Lung (tissue), 12 donors: Measurements from ENCODE around the gene IGSF3. TPM values are rescaled to one million over a fixed set of nuclear protein-coding genes. Genes with fewer than 3 reads are reported as not detected.

Experiments
- ATAC-seq: fragments of 200-7000 bp; cut with Tn5 transposase; one replicate; pipeline ENCODE4 v1.9.1; 2020; ENCODE audit warnings: moderate number of reproducible peaks; ENCODE audit not compliant: insufficient read depth, low FRiP score
- DNase-seq, 3 donors: peaks; one replicate each; pipeline ENCODE4 v3.0.0-alpha.2; 2013 to 2017
- H3K27ac ChIP-seq, 2 donors: one replicate each; pipeline ENCODE4 v1.5.1; 2013; ENCODE audit warnings: mild to moderate bottlenecking in 2 of 2, moderate library complexity in 2 of 2, control low read depth in 1 of 2, inconsistent platforms in 1 of 2, low read depth in 1 of 2, low read length in 1 of 2
- H3K27me3 ChIP-seq, 3 donors: one replicate each; pipeline ENCODE4 v1.5.1; 2013; ENCODE audit warnings: low read length in 2 of 3; ENCODE audit not compliant: control insufficient read depth in 3 of 3, insufficient read depth in 3 of 3
- H3K36me3 ChIP-seq, 4 donors: one replicate each; pipeline ENCODE4 v1.5.1; 2013; ENCODE audit warnings: low read length in 4 of 4, mild to moderate bottlenecking in 1 of 4, moderate library complexity in 1 of 4; ENCODE audit not compliant: control insufficient read depth in 4 of 4, insufficient read depth in 4 of 4
- H3K4me1 ChIP-seq, 5 donors: one replicate each; pipeline ENCODE4 v1.5.1; 2013; ENCODE audit warnings: low read length in 5 of 5, mild to moderate bottlenecking in 2 of 5, moderate library complexity in 1 of 5; ENCODE audit not compliant: control insufficient read depth in 5 of 5, insufficient read depth in 5 of 5
- H3K4me3 ChIP-seq: one replicate; pipeline ENCODE4 v1.5.1; 2013; ENCODE audit warnings: mild to moderate bottlenecking, control low read depth, moderate library complexity
- H3K9ac ChIP-seq, 2 donors: one replicate each; pipeline ENCODE4 v1.5.1; 2013; ENCODE audit warnings: low read length in 2 of 2, control low read depth in 1 of 2; ENCODE audit not compliant: insufficient read depth in 1 of 2
- H3K9me3 ChIP-seq, 4 donors: one replicate each; pipeline ENCODE4 v1.5.1; 2013; ENCODE audit warnings: low read length in 3 of 4, mild to moderate bottlenecking in 1 of 4, moderate library complexity in 1 of 4; ENCODE audit not compliant: control insufficient read depth in 4 of 4, insufficient read depth in 3 of 4
- CTCF ChIP-seq: IDR thresholded peaks from 2 replicates; pipeline ENCODE4 v1.5.1; 2012; ENCODE audit warnings: mild to moderate bottlenecking; ENCODE audit errors: control extremely low read depth, extremely low read depth
- WGBS, 2 donors: extraction: QIAGEN DNeasy Blood & Tissue Kit; methylation state at CpG; one replicate each; pipeline ENCODE4 v1.1.7; 2013; 5-methylcytosine and 5-hydroxymethylcytosine counted together
- polyA plus RNA-seq, 2 donors: library from polyadenylated mRNA; stranded (reverse); fragments of 200-250 nt; gene quantifications; one replicate each; pipeline ENCODE4 v1.2.1, GENCODE V29; 2013
- total RNA-seq, 2 donors: library from RNA; depleted of rRNA in 1 of 2; stranded (reverse); fragments of >200 nt in 1 of 2; gene quantifications; one replicate each; pipeline ENCODE4 v1.2.1, GENCODE V29; 2014 to 2021
- donor health status: control.
- donor health status: control.
- donor health status: Bipolar disorder and iron deficiency.
- donor health status: healthy.
- donor health status: DM: yes; HTN: yes; CAD: no.

The IGSF3 gene
- total and polyA plus RNA-seq, 4 donors = 6.3 to 48.5 (median 13.3) TPM

DNA sequence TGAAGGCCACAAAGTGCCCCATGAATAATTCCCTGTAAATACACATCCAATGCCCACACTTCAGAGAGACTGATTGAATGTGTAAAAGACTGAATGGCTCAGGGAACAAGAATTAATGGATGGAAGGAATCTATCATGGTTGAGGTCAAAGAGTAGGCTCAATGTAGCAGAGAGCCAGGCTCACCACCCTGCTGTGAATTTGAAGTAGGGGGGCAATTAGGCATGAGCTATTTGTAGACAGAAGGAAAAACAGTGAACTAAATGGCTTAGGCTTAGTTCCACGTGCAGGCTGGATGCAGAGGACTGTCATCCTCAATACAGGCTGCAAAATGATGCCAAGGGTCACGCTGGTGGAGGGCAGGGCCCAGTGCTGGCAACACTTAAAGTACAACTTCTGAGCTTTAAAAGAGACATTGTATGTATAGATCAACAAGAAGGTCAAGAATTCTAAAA is 22.9 kb upstream of the IGSF3 start:
- no peak overlapping the region for H3K27ac ChIP-seq
- no peak for TF ChIP-seq CTCF
- WGBS, 2 donors = 51 to 71% methylated on average over 2 of the region's 2 CpGs

DNA sequence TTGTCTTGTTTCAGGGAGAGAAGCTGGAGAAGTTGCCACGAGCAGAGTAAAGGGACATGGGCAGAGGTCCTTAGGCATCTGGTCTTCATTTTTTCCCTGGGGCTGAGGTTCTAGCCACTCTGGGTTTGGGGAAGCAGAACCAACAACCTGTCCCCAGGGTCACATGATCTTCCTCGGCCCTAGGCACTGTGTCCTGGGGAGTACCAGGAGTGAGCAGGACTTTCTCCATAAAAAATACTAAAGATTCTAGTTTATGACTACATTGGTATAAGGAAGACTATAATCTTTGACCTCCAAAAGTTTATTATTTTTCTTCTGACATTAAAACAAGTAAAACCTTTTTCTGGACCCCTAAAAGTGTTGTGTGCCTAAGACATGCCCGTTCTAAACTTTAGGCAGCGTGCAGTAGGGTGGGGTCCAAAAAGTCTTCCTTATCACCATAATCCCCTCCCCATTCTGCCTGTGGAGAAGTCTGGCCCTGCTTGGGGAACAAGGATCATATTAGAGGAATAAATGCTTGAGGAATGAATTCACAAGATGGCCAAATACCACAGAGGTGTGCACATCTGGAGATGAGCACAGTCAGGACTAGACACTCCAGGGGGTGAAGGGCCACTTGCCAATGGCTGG is 19.3 kb upstream of the IGSF3 start:
- no peak overlapping the region for H3K4me3 ChIP-seq
- no peaks in the 10 kb centered on the region for H3K9me3 ChIP-seq
- no peak overlapping the region for H3K9ac ChIP-seq
- WGBS, 2 donors = 82 to 87% methylated on average over 4 of the region's 4 CpGs
- H3K27me3 ChIP-seq = no peaks in the 10 kb centered on the region
- peaks cover 0 to 11% (median 4%) of the 10 kb centered on the region in 5 donors for H3K4me1 ChIP-seq
- TF ChIP-seq CTCF = no peak
- ATAC-seq (no peak), DNase-seq (no peak)
- no peak overlapping the region for H3K27ac ChIP-seq
- no peaks in the 10 kb centered on the region for H3K36me3 ChIP-seq

More for the DNA sequence above, 22.9 kb upstream of the IGSF3 start:
- no peak for DNase-seq
- Histone ChIP-seq H3K9ac (no peak overlapping the region), H3K4me3 (no peak overlapping the region), H3K27me3 (no peaks in the 10 kb centered on the region), H3K9me3 (peaks cover 0 to 2% (median 0%) of the 10 kb centered on the region in 4 donors), H3K36me3 (no peaks in the 10 kb centered on the region), H3K4me1 (peaks cover 0 to 11% (median 4%) of the 10 kb centered on the region in 5 donors)
- ATAC-seq = no peak

DNA sequence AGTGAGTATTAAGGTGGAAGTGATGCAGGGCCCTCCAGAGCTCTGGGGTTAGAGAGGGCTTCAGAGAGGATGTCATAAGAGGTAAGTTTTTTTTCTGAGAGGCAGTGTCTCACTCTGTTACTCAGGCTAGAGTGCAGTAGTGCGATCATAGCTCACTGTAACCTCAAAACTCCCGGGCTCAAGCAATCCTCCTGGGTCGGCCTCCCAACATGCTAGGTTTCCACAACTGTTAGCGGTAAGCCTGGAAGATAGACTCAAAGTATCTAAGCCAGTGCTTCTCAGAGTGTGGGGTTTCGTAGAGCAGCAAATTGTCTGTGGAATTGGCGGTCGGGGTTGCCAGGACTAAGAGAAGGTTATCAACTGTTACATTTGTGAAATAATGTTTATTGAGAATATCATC is 18.6 kb upstream of the IGSF3 start:
- no peaks in the 10 kb centered on the region for H3K27me3 ChIP-seq
- H3K27ac ChIP-seq = no peak overlapping the region
- TF ChIP-seq CTCF = no peak
- ATAC-seq (no peak), DNase-seq (no peak)
- H3K4me3 ChIP-seq = no peak overlapping the region
- WGBS, 2 donors = 94 to 95% methylated on average over 7 of the region's 7 CpGs
- no peak overlapping the region for H3K9ac ChIP-seq
- H3K4me1 ChIP-seq = peaks cover 0 to 9% (median 4%) of the 10 kb centered on the region in 5 donors
- no peaks in the 10 kb centered on the region for H3K9me3 ChIP-seq
- H3K36me3 ChIP-seq = no peaks in the 10 kb centered on the region

GRCh38 chr1:116684575-116684974 is 17.0 kb upstream of the IGSF3 start:
- DNase-seq (no peak), ATAC-seq (no peak)
- Histone ChIP-seq H3K36me3 (no peaks in the 10 kb centered on the region), H3K4me1 (no peaks in the 10 kb centered on the region), H3K27me3 (no peaks in the 10 kb centered on the region), H3K27ac (no peak overlapping the region), H3K4me3 (no peak overlapping the region), H3K9ac (no peak overlapping the region), H3K9me3 (no peaks in the 10 kb centered on the region)
- no peak for TF ChIP-seq CTCF
- 64 to 75% methylated on average over 2 of the region's 2 CpGs for WGBS, 2 donors
